HG03039 (cell line): ENCODE data around the gene RPS6KL1.
A peak's percentile ranks its signal among the peaks of the same experiment; 100 is the strongest.

Source experiments
- ATAC-seq: cut with Tn5 transposase; IDR thresholded peaks from one replicate; pipeline ENCODE4 v1.9.1; 2021; ENCODE audit warnings: mild to moderate bottlenecking, moderate library complexity; ENCODE audit not compliant: unreplicated experiment

RPS6KL1 gene

GRCh38 chr14:74952180-74952665 lies 29.2 kb upstream of the RPS6KL1 start:
- no peak for ATAC-seq

GRCh38 chr14:74951443-74952179 lies 28.6 kb upstream of the RPS6KL1 start:
- ATAC-seq: no peak

- no peak for ATAC-seq
These were observed 27.9 kb upstream of the RPS6KL1 start for GRCh38 chr14:74950795-74951442.

GRCh38 chr14:74949859-74950573 lies 27.0 kb upstream of the RPS6KL1 start:
- ATAC-seq: no peak

- ATAC-seq: no peak
These were observed 26.1 kb upstream of the RPS6KL1 start for GRCh38 chr14:74949191-74949601.

- no peak for ATAC-seq
These were observed 25.4 kb upstream of the RPS6KL1 start for GRCh38 chr14:74948228-74949175.

- no peak for ATAC-seq
These were observed 24.5 kb upstream of the RPS6KL1 start for GRCh38 chr14:74947353-74948227.

GRCh38 chr14:74946659-74947281 lies 23.7 kb upstream of the RPS6KL1 start:
- no peak for ATAC-seq

- no peak for ATAC-seq
These were observed 23.0 kb upstream of the RPS6KL1 start for GRCh38 chr14:74945852-74946658.

GRCh38 chr14:74945261-74945851 lies 22.3 kb upstream of the RPS6KL1 start:
- no peak for ATAC-seq

- ATAC-seq: no peak
These were observed 19.5 kb upstream of the RPS6KL1 start for GRCh38 chr14:74942608-74943007.

- ATAC-seq: peak; percentile 18
These were observed 19.1 kb upstream of the RPS6KL1 start for GRCh38 chr14:74942181-74942580.

- peak; percentile 46 for ATAC-seq
These were observed 18.6 kb upstream of the RPS6KL1 start for GRCh38 chr14:74941676-74942097.

- no peak for ATAC-seq
These were observed 18.0 kb upstream of the RPS6KL1 start for GRCh38 chr14:74940956-74941565.

GRCh38 chr14:74938531-74939495 lies 15.8 kb upstream of the RPS6KL1 start:
- no peak for ATAC-seq

- no peak for ATAC-seq
These were observed 14.1 kb upstream of the RPS6KL1 start for GRCh38 chr14:74937171-74937570.
